Neural progenitor cell (in vitro differentiated cells): ENCODE measurements around the gene LSM6. TPM values are rescaled to one million over a fixed set of nuclear protein-coding genes. Genes with fewer than 3 reads are reported as not detected.

ENCODE experiments used
- DNase-seq: peaks from one replicate; pipeline ENCODE4 v3.0.0-alpha.2; 2016; ENCODE audit warnings: low spot score
- H2AFZ ChIP-seq: fragments of 200-600 bp; sonication (generic); replicated peaks from 2 replicates; pipeline ENCODE4 v1.6.1; 2016; ENCODE audit warnings: antibody characterized with exemption
- H3F3A ChIP-seq: fragments of 200-600 bp; sonication (generic); 2 replicates; pipeline ENCODE4 v1.6.1; 2016; ENCODE audit warnings: antibody characterized with exemption, low read depth
- H3K27ac ChIP-seq: fragments of 200-600 bp; sonication (generic); 2 replicates; pipeline ENCODE4 v1.5.1; 2016; ENCODE audit warnings: mild to moderate bottlenecking
- H3K27me3 ChIP-seq: fragments of 200-600 bp; sonication (generic); 2 replicates; pipeline ENCODE4 v1.6.1; 2016; ENCODE audit warnings: mild to moderate bottlenecking, moderate library complexity
- H3K36me3 ChIP-seq: fragments of 200-600 bp; sonication (generic); 2 replicates; pipeline ENCODE4 v1.5.1; 2016
- H3K4me1 ChIP-seq: fragments of 200-600 bp; sonication (generic); 2 replicates; pipeline ENCODE4 v1.6.1; 2016; ENCODE audit warnings: mixed run types
- H3K4me2 ChIP-seq: fragments of 200-600 bp; sonication (generic); 2 replicates; pipeline ENCODE4 v1.6.1; 2016
- H3K4me3 ChIP-seq: fragments of 200-600 bp; sonication (generic); 2 replicates; pipeline ENCODE4 v1.5.1; 2016
- H3K79me2 ChIP-seq: fragments of 200-600 bp; sonication (generic); 2 replicates; pipeline ENCODE4 v1.6.1; 2016; ENCODE audit warnings: low read depth
- H3K9ac ChIP-seq: fragments of 200-600 bp; sonication (generic); 2 replicates; pipeline ENCODE4 v1.6.1; 2016
- H3K9me3 ChIP-seq: fragments of 200-600 bp; sonication (generic); 2 replicates; pipeline ENCODE4 v1.5.1; 2016; ENCODE audit warnings: low read depth
- H4K20me1 ChIP-seq: fragments of 200-600 bp; sonication (generic); 2 replicates; pipeline ENCODE4 v1.6.1; 2016; ENCODE audit warnings: low read depth
- H3K27ac Mint-ChIP-seq: 3 replicates; pipeline ENCODE4 v1.8.0; 2021; ENCODE audit warnings: mixed read lengths
- H3K27me3 Mint-ChIP-seq: 2 replicates; pipeline ENCODE4 v1.8.0; 2022; ENCODE audit warnings: low read depth, mild to moderate bottlenecking, inconsistent platforms, moderate library complexity, mixed read lengths; ENCODE audit not compliant: insufficient read depth
- H3K36me3 Mint-ChIP-seq: 3 replicates; pipeline ENCODE4 v1.8.0; 2021; ENCODE audit warnings: mixed read lengths
- H3K4me1 Mint-ChIP-seq: 3 replicates; pipeline ENCODE4 v1.8.0; 2021; ENCODE audit warnings: mixed read lengths
- H3K4me3 Mint-ChIP-seq: 3 replicates; pipeline ENCODE4 v1.8.0; 2021; ENCODE audit warnings: mild to moderate bottlenecking, moderate library complexity, mixed read lengths
- H3K9me3 Mint-ChIP-seq: 3 replicates; pipeline ENCODE4 v1.8.0; 2020; ENCODE audit warnings: mixed read lengths
- CTCF ChIP-seq: fragments of 200-600 bp; sonication (generic); IDR thresholded peaks from 2 replicates; pipeline ENCODE4 v1.5.1; 2017; ENCODE audit warnings: antibody characterized with exemption, mild to moderate bottlenecking
- EZH2 ChIP-seq: fragments of 200-600 bp; sonication (generic); IDR thresholded peaks from 2 replicates; pipeline ENCODE4 v1.6.1; 2017; ENCODE audit warnings: antibody characterized with exemption, mild to moderate bottlenecking, moderate library complexity
- EZH2phosphoT487 ChIP-seq: fragments of 200-600 bp; sonication (generic); IDR thresholded peaks from 2 replicates; pipeline ENCODE4 v1.6.1; 2017; ENCODE audit warnings: antibody characterized with exemption
- total RNA-seq: library from RNA; depleted of rRNA; stranded (reverse); fragments of >200 nt; gene quantifications from 2 replicates; pipeline ENCODE4 v1.2.3, GENCODE V29; 2015; ENCODE audit warnings: low replicate concordance

The LSM6 gene
- total RNA-seq, 1 donor from 2014 or later, result 227 TPM

GRCh38 chr4:146186596-146186995 is 11.1 kb downstream of the LSM6 start:
- peaks cover 20% of the 10 kb centered on the region for H3K36me3 Mint-ChIP-seq
- no peak overlapping the region for H3K4me3 Mint-ChIP-seq
- TF ChIP-seq CTCF, result no peak
- TF ChIP-seq EZH2, result no peak
- Histone ChIP-seq H4K20me1 (peaks cover 19% of the 10 kb centered on the region), H3F3A (no peaks in the 10 kb centered on the region), H3K79me2 (peaks cover 21% of the 10 kb centered on the region), H3K36me3 (peaks cover 6% of the 10 kb centered on the region), H3K27ac (no peak overlapping the region), H3K4me1 (no peaks in the 10 kb centered on the region), H3K9ac (no peak overlapping the region), H3K4me3 (no peak overlapping the region), H3K9me3 (no peaks in the 10 kb centered on the region), H3K27me3 (no peaks in the 10 kb centered on the region), H2AFZ (no peak overlapping the region), H3K4me2 (no peak overlapping the region)
- H3K27me3 Mint-ChIP-seq, result no peaks in the 10 kb centered on the region
- peaks cover 10% of the 10 kb centered on the region for H3K4me1 Mint-ChIP-seq
- H3K9me3 Mint-ChIP-seq, result no peaks in the 10 kb centered on the region
- no peak overlapping the region for H3K27ac Mint-ChIP-seq
- no peak for DNase-seq

GRCh38 chr4:146190456-146190855 is 14.9 kb downstream of the LSM6 start:
- no peak overlapping the region for H3K9ac ChIP-seq
- H3K4me3 Mint-ChIP-seq, result no peak overlapping the region

GRCh38 chr4:146191766-146192458 is 16.4 kb downstream of the LSM6 start:
- Histone ChIP-seq H2AFZ (no peak overlapping the region), H3F3A (peaks cover 4% of the 10 kb centered on the region), H3K4me3 (no peak overlapping the region), H3K27ac (no peak overlapping the region), H4K20me1 (no peaks in the 10 kb centered on the region), H3K27me3 (no peaks in the 10 kb centered on the region), H3K4me2 (no peak overlapping the region), H3K4me1 (peaks cover 12% of the 10 kb centered on the region), H3K79me2 (no peaks in the 10 kb centered on the region), H3K9ac (no peak overlapping the region), H3K36me3 (peaks cover 6% of the 10 kb centered on the region), H3K9me3 (no peaks in the 10 kb centered on the region)
- Mint-ChIP-seq H3K4me1 (peaks cover 29% of the 10 kb centered on the region), H3K36me3 (peaks cover 23% of the 10 kb centered on the region), H3K4me3 (no peak overlapping the region), H3K9me3 (no peaks in the 10 kb centered on the region), H3K27ac (no peak overlapping the region), H3K27me3 (no peaks in the 10 kb centered on the region)
- TF ChIP-seq EZH2phosphoT487 (no peak), EZH2 (no peak), CTCF (no peak)
- DNase-seq, result no peak

More at GRCh38 chr4:146190456-146190855, 14.9 kb downstream of the LSM6 start:
- Histone ChIP-seq H3K27me3 (no peaks in the 10 kb centered on the region), H3K27ac (no peak overlapping the region), H3K4me3 (no peak overlapping the region), H3K4me1 (peaks cover 7% of the 10 kb centered on the region), H3K79me2 (no peaks in the 10 kb centered on the region), H4K20me1 (no peaks in the 10 kb centered on the region), H3K4me2 (no peak overlapping the region), H2AFZ (no peak overlapping the region), H3K36me3 (peaks cover 6% of the 10 kb centered on the region), H3K9me3 (no peaks in the 10 kb centered on the region), H3F3A (peaks cover 4% of the 10 kb centered on the region)
- Mint-ChIP-seq H3K36me3 (peaks cover 23% of the 10 kb centered on the region), H3K27ac (no peak overlapping the region), H3K4me1 (peaks cover 22% of the 10 kb centered on the region), H3K9me3 (no peaks in the 10 kb centered on the region), H3K27me3 (no peaks in the 10 kb centered on the region)
- no peak for DNase-seq
- TF ChIP-seq EZH2phosphoT487, result no peak

- H3K9me3 ChIP-seq, result no peaks in the 10 kb centered on the region
- Mint-ChIP-seq H3K4me3 (no peak overlapping the region), H3K36me3 (peaks cover 15% of the 10 kb centered on the region), H3K27me3 (no peaks in the 10 kb centered on the region), H3K9me3 (no peaks in the 10 kb centered on the region), H3K27ac (no peak overlapping the region), H3K4me1 (peaks cover 29% of the 10 kb centered on the region)
- no peak overlapping the region for H3K9ac ChIP-seq
- TF ChIP-seq EZH2 (no peak), EZH2phosphoT487 (no peak), CTCF (no peak)
- no peak overlapping the region for H3K4me3 ChIP-seq
- peaks cover 12% of the 10 kb centered on the region for H3K4me1 ChIP-seq
- H4K20me1 ChIP-seq, result no peaks in the 10 kb centered on the region
- H2AFZ ChIP-seq, result no peak overlapping the region
- peaks cover 4% of the 10 kb centered on the region for H3F3A ChIP-seq
- H3K27me3 ChIP-seq, result no peaks in the 10 kb centered on the region
- H3K36me3 ChIP-seq, result peaks cover 6% of the 10 kb centered on the region
- no peak overlapping the region for H3K4me2 ChIP-seq
- H3K27ac ChIP-seq, result no peak overlapping the region
- no peaks in the 10 kb centered on the region for H3K79me2 ChIP-seq
- no peak for DNase-seq
Observed at GRCh38 chr4:146193628-146194027, 18.1 kb downstream of the LSM6 start.
